Measurements from ENCODE around the gene BTF3L4. TPM values are rescaled to one million over a fixed set of nuclear protein-coding genes. Genes with fewer than 3 reads are reported as not detected.

BTF3L4 gene
- 10 to 100 TPM; 30.1 to 33.6 (median 32.0) TPM for total RNA-seq
- total RNA-seq (2013) = 42.9 TPM
- 33.1 to 85.2 (median 48.6) reads per million in 29 experiments for total RNA-seq

DNA sequence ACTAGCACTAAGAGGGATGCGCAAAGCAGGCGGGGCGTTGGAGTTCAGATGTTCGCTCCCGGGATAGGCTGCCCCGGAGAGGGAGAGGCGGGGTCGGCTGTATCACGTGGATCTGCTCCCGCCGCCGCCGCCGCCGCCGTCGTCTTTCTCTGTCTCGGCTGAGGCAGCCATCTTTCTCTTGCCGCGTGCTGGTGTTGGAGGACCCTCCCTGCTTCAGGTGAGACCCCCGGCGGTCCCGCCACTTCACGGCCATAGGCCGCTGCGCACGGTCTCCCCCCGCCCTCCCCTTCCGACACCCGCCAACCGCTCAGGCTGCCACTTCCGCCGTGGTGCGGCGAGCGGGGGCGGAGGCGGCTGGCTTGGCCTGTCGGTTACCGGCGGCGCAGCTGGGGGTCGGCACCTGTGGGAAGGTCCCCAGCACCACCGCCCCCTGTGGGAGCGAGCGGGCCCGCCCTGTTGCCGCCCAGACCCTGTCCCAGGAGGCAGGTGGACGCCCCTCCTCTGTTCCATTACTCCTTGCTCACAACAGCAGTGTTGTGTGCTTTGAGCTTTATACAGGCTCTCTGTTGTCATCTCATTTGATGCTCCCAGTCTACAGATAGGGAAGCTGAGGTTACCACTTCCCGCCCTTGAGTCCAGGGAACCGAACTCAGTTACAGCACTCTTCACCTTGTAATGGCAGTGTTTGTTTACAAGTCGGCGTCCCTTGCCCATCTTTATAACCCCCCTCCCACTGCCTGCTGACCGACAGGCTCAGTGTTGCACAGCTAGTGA, at the start of gene BTF3L4:
TSS of gene BTF3L4 (plus strand) at position 133 of the 774 bp plus-strand sequence. CDS start 3,553 bp downstream, outside the sequence.
- POLR2A ChIA-PET = interaction anchor here in 1 of 2 donors (0.7 kb wide), 1 partner anchor 8 kb away, joined by 4 read pairs; no protein-coding TSS in a partner anchor
- Histone ChIP-seq H3K9me3 (no peaks in the 10 kb centered on the region), H3K4me1 (ENCODE audit: control insufficient read depth in 1 of 2, extremely low read depth in 1 of 2, insufficient read depth in 2 of 2, low read length in 2 of 2) (peaks cover 14 to 15% of the 10 kb centered on the region in 2 experiments), H3K27ac (ENCODE audit: low read length) (peak within 1 kb of the TSS; percentile 84), H3K27me3 (replicated peaks in 1 of 2; ENCODE audit: control insufficient read depth in 2 of 2, extremely low read depth in 1 of 2, insufficient read depth in 2 of 2, low read length in 1 of 2) (no peaks in the 10 kb centered on the region), H3K36me3 (ENCODE audit: control insufficient read depth in 2 of 2, extremely low read depth in 1 of 2, insufficient read depth in 1 of 2, low read length in 1 of 2) (peaks cover 0 to 15% of the 10 kb centered on the region in 2 donors), H3K4me3 (ENCODE audit: control insufficient read depth in 1 of 2, extremely low read depth in 1 of 2, low read length in 1 of 2) (peak within 1 kb of the TSS; percentile 84 to 99)
- H3K9me3 Mint-ChIP-seq = no peaks in the 10 kb centered on the region
- peak; percentile 76 to 96 (median 92) for DNase-seq
- WGBS (ENCODE audit: insufficient coverage) = under 1% methylated on average over 50 of the region's 54 CpGs
- CTCF ChIA-PET = interaction anchor here in 1 of 2 donors (0.5 kb wide), 1 partner anchor 613 kb away, joined by 6 read pairs; no protein-coding TSS in a partner anchor
- peak within 1 kb of the TSS; percentile 94 to 97 (median 97) for H3K4me3 Mint-ChIP-seq
- ATAC-seq (replicated peaks in 1 of 4) = peak; percentile 95 to 97 (median 96)
- peaks cover 64 to 70% (median 66%) of the 10 kb centered on the region in 3 donors for H3K4me1 Mint-ChIP-seq
- peaks cover 16% of the 10 kb centered on the region for H3K36me3 Mint-ChIP-seq
- H3K27ac Mint-ChIP-seq = peak within 1 kb of the TSS; percentile 96
- H3K27me3 Mint-ChIP-seq = no peaks in the 10 kb centered on the region

DNA sequence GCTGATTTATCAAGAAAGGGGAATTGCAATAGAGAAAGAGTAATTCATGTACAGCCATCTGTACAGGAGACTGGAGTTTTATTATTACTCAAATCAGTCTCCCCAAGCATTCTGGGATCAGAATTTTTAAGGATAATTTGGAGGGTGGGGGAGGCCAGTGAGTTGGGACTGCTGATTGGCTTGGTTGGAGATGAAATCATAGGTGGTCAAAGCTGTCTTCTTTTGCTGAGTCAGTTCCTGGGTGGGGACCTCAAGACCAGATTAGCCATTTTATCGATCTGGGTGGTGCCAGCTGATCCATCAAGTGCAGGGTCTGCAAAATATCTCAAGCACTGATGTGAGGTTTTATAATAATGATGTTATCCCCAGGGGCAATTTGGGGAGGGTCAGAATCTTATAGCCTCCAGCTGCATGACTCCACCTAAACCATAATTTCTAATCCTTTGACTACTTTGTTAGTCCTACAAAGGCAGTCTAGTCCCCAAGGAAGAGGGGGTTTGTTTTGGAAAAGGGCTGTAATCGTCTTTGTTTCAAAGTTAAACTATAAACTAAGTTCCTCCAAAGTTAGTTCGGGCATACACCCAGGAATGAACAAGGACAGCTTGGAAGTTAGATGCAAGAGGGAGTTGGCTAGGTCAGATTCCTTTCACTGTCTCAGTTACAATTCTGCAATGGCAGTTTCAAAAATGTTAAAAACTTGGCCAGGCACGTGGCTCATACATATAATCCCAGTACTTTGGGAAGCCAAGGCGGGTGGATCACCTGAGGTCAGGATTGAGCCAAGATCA, 48.7 kb upstream of the BTF3L4 start:
- Histone ChIP-seq H3K36me3 (ENCODE audit: control insufficient read depth in 2 of 2, extremely low read depth in 1 of 2, insufficient read depth in 1 of 2, low read length in 1 of 2) (no peaks in the 10 kb centered on the region), H3K27ac (ENCODE audit: low read length) (no peak overlapping the region), H3K9me3 (no peaks in the 10 kb centered on the region), H3K4me3 (ENCODE audit: control insufficient read depth in 1 of 2, extremely low read depth in 1 of 2, low read length in 1 of 2) (no peak overlapping the region), H3K4me1 (ENCODE audit: control insufficient read depth in 1 of 2, extremely low read depth in 1 of 2, insufficient read depth in 2 of 2, low read length in 2 of 2) (no peaks in the 10 kb centered on the region), H3K27me3 (replicated peaks in 1 of 2; ENCODE audit: control insufficient read depth in 2 of 2, extremely low read depth in 1 of 2, insufficient read depth in 2 of 2, low read length in 1 of 2) (peaks cover 4 to 6% of the 10 kb centered on the region in 2 experiments)
- Mint-ChIP-seq H3K4me3 (no peak overlapping the region), H3K27ac (no peak overlapping the region), H3K4me1 (no peaks in the 10 kb centered on the region), H3K36me3 (no peaks in the 10 kb centered on the region), H3K9me3 (no peaks in the 10 kb centered on the region), H3K27me3 (peaks cover 23 to 38% of the 10 kb centered on the region in 2 donors)
- ATAC-seq (replicated peaks in 1 of 4) (no peak), DNase-seq (no peak)
- CTCF ChIA-PET = interaction anchor here in 1 of 2 donors (0.6 to 0.8 kb wide), 2 partner anchors 17 to 23 kb away, joined by 3 to 4 read pairs; partner anchors contain the start of gene RAB3B
- POLR2A ChIA-PET = no interaction called here
- 63% methylated on average over 1 of the region's 5 CpGs for WGBS (ENCODE audit: insufficient coverage)

DNA sequence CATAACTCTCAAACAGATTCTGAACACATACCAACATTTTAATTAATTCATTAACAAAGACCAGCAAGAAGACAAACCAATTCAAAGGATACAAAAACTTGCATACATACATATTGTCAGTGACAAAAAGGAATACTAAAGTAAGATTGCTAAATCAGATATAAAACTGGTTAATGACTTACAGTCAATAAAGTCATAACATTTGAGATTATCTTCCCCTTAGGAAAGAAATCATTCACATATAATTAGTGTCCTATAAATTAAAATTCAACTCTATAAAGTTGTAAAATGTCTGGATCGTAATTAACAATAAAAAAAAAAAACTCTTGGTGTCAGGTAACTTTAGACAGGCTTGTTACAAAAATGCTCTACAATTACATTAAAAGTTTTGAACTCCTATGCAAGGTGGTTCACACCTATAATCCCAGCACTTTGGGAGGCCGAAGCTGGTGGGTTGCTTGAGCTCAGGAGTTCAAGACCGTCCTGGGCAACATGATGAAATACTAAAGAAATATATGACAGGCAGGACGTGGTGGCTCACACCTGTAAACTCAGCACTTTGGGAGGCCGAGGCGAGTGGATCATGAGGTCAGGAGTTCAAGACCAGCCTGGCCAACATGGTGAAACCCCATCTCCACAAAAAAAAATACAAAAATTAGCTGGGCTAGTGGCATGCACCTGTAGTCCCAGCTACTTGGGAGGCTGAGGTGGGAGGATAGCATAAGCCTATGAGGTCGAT, 47.9 kb upstream of the BTF3L4 start:
- Mint-ChIP-seq H3K27ac (no peak overlapping the region), H3K9me3 (no peaks in the 10 kb centered on the region), H3K4me1 (no peaks in the 10 kb centered on the region), H3K27me3 (peaks cover 19 to 32% of the 10 kb centered on the region in 2 donors), H3K4me3 (no peak overlapping the region), H3K36me3 (no peaks in the 10 kb centered on the region)
- H3K27me3 ChIP-seq (replicated peaks in 1 of 2; ENCODE audit: control insufficient read depth in 2 of 2, extremely low read depth in 1 of 2, insufficient read depth in 2 of 2, low read length in 1 of 2) = peaks cover 4% of the 10 kb centered on the region in 2 experiments
- H3K4me1 ChIP-seq (ENCODE audit: control insufficient read depth in 1 of 2, extremely low read depth in 1 of 2, insufficient read depth in 2 of 2, low read length in 2 of 2) = no peaks in the 10 kb centered on the region
- CTCF ChIA-PET = interaction anchor here in 1 of 2 donors (0.5 to 0.6 kb wide), 2 partner anchors 18 to 38 kb away, joined by 4 to 5 read pairs; partner anchors contain the start of gene RAB3B
- H3K4me3 ChIP-seq (ENCODE audit: control insufficient read depth in 1 of 2, extremely low read depth in 1 of 2, low read length in 1 of 2) = no peak overlapping the region
- POLR2A ChIA-PET = no interaction called here
- H3K9me3 ChIP-seq = no peaks in the 10 kb centered on the region
- WGBS (ENCODE audit: insufficient coverage) = no CpG with 5 or more reads among the region's 7 CpGs
- ATAC-seq (replicated peaks in 1 of 4) (no peak), DNase-seq (no peak)
- H3K27ac ChIP-seq (ENCODE audit: low read length) = no peak overlapping the region
- no peaks in the 10 kb centered on the region for H3K36me3 ChIP-seq (ENCODE audit: control insufficient read depth in 2 of 2, extremely low read depth in 1 of 2, insufficient read depth in 1 of 2, low read length in 1 of 2)

DNA sequence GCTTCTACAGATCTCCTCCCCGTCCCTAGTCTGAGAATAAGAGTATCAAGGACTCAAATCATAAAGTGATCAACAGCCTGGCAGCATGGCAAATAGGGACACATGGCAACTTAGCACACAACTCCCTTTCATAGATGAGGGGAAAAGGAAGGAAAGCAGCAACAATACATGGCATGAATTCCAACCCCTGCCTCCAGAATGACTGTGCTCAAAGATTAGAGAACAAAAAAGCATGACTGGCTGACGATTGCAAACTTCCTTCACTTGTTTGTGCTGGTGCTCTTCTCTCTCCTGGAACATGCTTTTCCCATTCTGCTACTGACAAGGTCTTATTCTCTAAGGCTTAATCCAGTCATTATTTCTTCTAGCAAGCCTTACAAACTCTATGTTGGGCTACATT, 34.0 kb upstream of the BTF3L4 start:
- ATAC-seq (replicated peaks in 1 of 4) (no peak), DNase-seq (no peak)
- no peaks in the 10 kb centered on the region for H3K27me3 Mint-ChIP-seq
- H3K4me1 Mint-ChIP-seq = peaks cover 0 to 4% (median 0%) of the 10 kb centered on the region in 3 donors
- H3K4me1 ChIP-seq (ENCODE audit: control insufficient read depth in 1 of 2, extremely low read depth in 1 of 2, insufficient read depth in 2 of 2, low read length in 2 of 2) = no peaks in the 10 kb centered on the region
- H3K36me3 Mint-ChIP-seq = peaks cover 50% of the 10 kb centered on the region
- no peak overlapping the region for H3K27ac Mint-ChIP-seq
- H3K4me3 Mint-ChIP-seq = no peak overlapping the region
- no peaks in the 10 kb centered on the region for H3K9me3 Mint-ChIP-seq
- H3K27me3 ChIP-seq (replicated peaks in 1 of 2; ENCODE audit: control insufficient read depth in 2 of 2, extremely low read depth in 1 of 2, insufficient read depth in 2 of 2, low read length in 1 of 2) = no peaks in the 10 kb centered on the region
- no peak overlapping the region for H3K27ac ChIP-seq (ENCODE audit: low read length)
- H3K4me3 ChIP-seq (ENCODE audit: control insufficient read depth in 1 of 2, extremely low read depth in 1 of 2, low read length in 1 of 2) = no peak overlapping the region
- 86% methylated on average over 1 of the region's 2 CpGs for WGBS (ENCODE audit: insufficient coverage)
- CTCF ChIA-PET = interaction anchor here in 1 of 2 donors (0.7 kb wide), 1 partner anchor 63 kb away, joined by 4 read pairs; no protein-coding TSS in a partner anchor
- peaks cover 12 to 51% of the 10 kb centered on the region in 2 donors for H3K36me3 ChIP-seq (ENCODE audit: control insufficient read depth in 2 of 2, extremely low read depth in 1 of 2, insufficient read depth in 1 of 2, low read length in 1 of 2)
- POLR2A ChIA-PET = no interaction called here
- no peaks in the 10 kb centered on the region for H3K9me3 ChIP-seq

DNA sequence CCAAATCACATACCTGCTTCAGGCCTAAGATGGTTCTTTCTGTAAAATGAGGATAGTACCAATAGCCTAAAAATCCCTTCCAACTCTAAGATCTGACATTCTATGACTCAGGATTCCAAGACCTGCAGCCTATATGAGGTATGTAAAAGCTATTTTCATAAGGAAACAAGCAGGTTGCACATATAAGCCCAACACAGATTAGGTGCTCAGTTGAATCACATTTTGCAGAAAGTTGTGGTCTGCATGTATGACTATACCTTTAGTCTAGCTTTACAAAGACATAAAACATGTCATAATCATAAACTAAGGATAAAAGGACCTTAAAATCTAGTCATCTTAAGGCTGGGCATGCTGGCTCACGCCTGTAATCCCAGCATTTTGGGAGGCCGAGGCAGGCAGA, 29.8 kb upstream of the BTF3L4 start:
- Mint-ChIP-seq H3K9me3 (no peaks in the 10 kb centered on the region), H3K4me1 (peaks cover 17 to 19% (median 17%) of the 10 kb centered on the region in 3 donors), H3K27me3 (no peaks in the 10 kb centered on the region), H3K4me3 (no peak overlapping the region), H3K36me3 (peaks cover 49% of the 10 kb centered on the region), H3K27ac (no peak overlapping the region)
- Histone ChIP-seq H3K36me3 (ENCODE audit: control insufficient read depth in 2 of 2, extremely low read depth in 1 of 2, insufficient read depth in 1 of 2, low read length in 1 of 2) (peaks cover 12 to 44% of the 10 kb centered on the region in 2 donors), H3K4me3 (ENCODE audit: control insufficient read depth in 1 of 2, extremely low read depth in 1 of 2, low read length in 1 of 2) (no peak overlapping the region), H3K27ac (ENCODE audit: low read length) (no peak overlapping the region), H3K4me1 (ENCODE audit: control insufficient read depth in 1 of 2, extremely low read depth in 1 of 2, insufficient read depth in 2 of 2, low read length in 2 of 2) (peaks cover 0 to 10% of the 10 kb centered on the region in 2 experiments), H3K9me3 (no peaks in the 10 kb centered on the region), H3K27me3 (replicated peaks in 1 of 2; ENCODE audit: control insufficient read depth in 2 of 2, extremely low read depth in 1 of 2, insufficient read depth in 2 of 2, low read length in 1 of 2) (no peaks in the 10 kb centered on the region)
- DNase-seq (no peak), ATAC-seq (replicated peaks in 1 of 4) (no peak)
- WGBS (ENCODE audit: insufficient coverage) = 92% methylated on average over 2 of the region's 2 CpGs
- POLR2A ChIA-PET = interaction anchor here in 1 of 2 donors (0.6 kb wide), 1 partner anchor 189 kb away, joined by 5 read pairs; no protein-coding TSS in a partner anchor
- CTCF ChIA-PET = no interaction called here

All from T-cell (primary cell).